Measurements from ENCODE around the gene OR13C3. TPM values are rescaled to one million over a fixed set of nuclear protein-coding genes. Genes with fewer than 3 reads are reported as not detected.
"Not testable (repeated sequence)": the region's sequence is repeated elsewhere in the genome, so short reads cannot be mapped to it uniquely, and the experiment has no call there.

OR13C3 gene
- total RNA-seq, 2 experiments from 2014 or later = not detected

GRCh38 chr9:104520241-104520640 lies 16.4 kb downstream of the OR13C3 start:
- H3K4me1 Mint-ChIP-seq (ENCODE audit: low read depth); POLR2A ChIA-PET; CTCF ChIA-PET; H3K4me3 Mint-ChIP-seq; H3K9me3 Mint-ChIP-seq (ENCODE audit: insufficient read depth); H3K27me3 Mint-ChIP-seq (ENCODE audit: low read depth); ATAC-seq; DNase-seq; H3K36me3 Mint-ChIP-seq (ENCODE audit: low read depth); H3K27ac Mint-ChIP-seq: not testable (repeated sequence)

GRCh38 chr9:104514901-104515300 lies 21.8 kb downstream of the OR13C3 start:
- no peak overlapping the region for H3K27ac Mint-ChIP-seq
- no peaks in the 10 kb centered on the region for H3K9me3 Mint-ChIP-seq (ENCODE audit: insufficient read depth)
- H3K27me3 Mint-ChIP-seq (ENCODE audit: low read depth) = no peaks in the 10 kb centered on the region
- no peaks in the 10 kb centered on the region for H3K4me1 Mint-ChIP-seq (ENCODE audit: low read depth)
- POLR2A ChIA-PET = no interaction called here
- DNase-seq = no peak
- H3K36me3 Mint-ChIP-seq (ENCODE audit: low read depth) = no peaks in the 10 kb centered on the region
- CTCF ChIA-PET = no interaction called here
- no peak for ATAC-seq
- no peak overlapping the region for H3K4me3 Mint-ChIP-seq

- no peak overlapping the region for H3K4me3 Mint-ChIP-seq
- DNase-seq (no peak), ATAC-seq (no peak)
- ChIA-PET POLR2A (no interaction called here), CTCF (no interaction called here)
- no peaks in the 10 kb centered on the region for H3K4me1 Mint-ChIP-seq (ENCODE audit: low read depth)
- H3K27me3 Mint-ChIP-seq (ENCODE audit: low read depth) = no peaks in the 10 kb centered on the region
- H3K9me3 Mint-ChIP-seq (ENCODE audit: insufficient read depth) = no peaks in the 10 kb centered on the region
- no peak overlapping the region for H3K27ac Mint-ChIP-seq
- no peaks in the 10 kb centered on the region for H3K36me3 Mint-ChIP-seq (ENCODE audit: low read depth)
These were observed 30.1 kb downstream of the OR13C3 start for GRCh38 chr9:104506565-104506964.

- Mint-ChIP-seq H3K4me1 (ENCODE audit: low read depth) (no peaks in the 10 kb centered on the region), H3K36me3 (ENCODE audit: low read depth) (no peaks in the 10 kb centered on the region), H3K27me3 (ENCODE audit: low read depth) (no peaks in the 10 kb centered on the region), H3K27ac (no peak within 1 kb of the TSS), H3K9me3 (ENCODE audit: insufficient read depth) (no peaks in the 10 kb centered on the region), H3K4me3 (no peak within 1 kb of the TSS)
- ATAC-seq = no peak
- ChIA-PET POLR2A (no interaction called here), CTCF (no interaction called here)
- DNase-seq = no peak
These were observed 32.7 kb downstream of the OR13C3 start, which contains the start of gene OR13F1 for GRCh38 chr9:104503963-104504362. OR13F1 (plus strand) TSS chr9:104504263; CDS start chr9:104504263, 0 bp downstream.

- no peak for DNase-seq
- CTCF ChIA-PET = no interaction called here
- Mint-ChIP-seq H3K27ac (no peak overlapping the region), H3K4me3 (no peak overlapping the region), H3K36me3 (ENCODE audit: low read depth) (no peaks in the 10 kb centered on the region), H3K9me3 (ENCODE audit: insufficient read depth) (no peaks in the 10 kb centered on the region), H3K27me3 (ENCODE audit: low read depth) (no peaks in the 10 kb centered on the region), H3K4me1 (ENCODE audit: low read depth) (no peaks in the 10 kb centered on the region)
- no peak for ATAC-seq
- POLR2A ChIA-PET = no interaction called here
These were observed 33.2 kb downstream of the OR13C3 start for GRCh38 chr9:104503440-104503839.

- H3K36me3 Mint-ChIP-seq (ENCODE audit: low read depth) = no peaks in the 10 kb centered on the region
- no peak for DNase-seq
- ChIA-PET CTCF (no interaction called here), POLR2A (no interaction called here)
- no peak for ATAC-seq
- no peak overlapping the region for H3K27ac Mint-ChIP-seq
- no peaks in the 10 kb centered on the region for H3K9me3 Mint-ChIP-seq (ENCODE audit: insufficient read depth)
- no peaks in the 10 kb centered on the region for H3K4me1 Mint-ChIP-seq (ENCODE audit: low read depth)
- no peaks in the 10 kb centered on the region for H3K27me3 Mint-ChIP-seq (ENCODE audit: low read depth)
- H3K4me3 Mint-ChIP-seq = no peak overlapping the region
These were observed 41.8 kb downstream of the OR13C3 start for GRCh38 chr9:104494808-104495207.

Other genes with a start within 250 kb of the OR13C3 start
- not detected for gene OR13F1, start 32.6 kb downstream of the OR13C3 start, total RNA-seq
- gene OR13C4, start 9.6 kb downstream of the OR13C3 start, total RNA-seq = not detected
- gene OR13C8, start 32.3 kb upstream of the OR13C3 start, total RNA-seq = not detected
- not detected for gene OR13C5, start 62.6 kb upstream of the OR13C3 start, total RNA-seq
- gene OR13C2, start 68.8 kb upstream of the OR13C3 start, total RNA-seq = not detected
- gene OR13C9, start 81.3 kb upstream of the OR13C3 start, total RNA-seq = not detected
- not detected for gene OR13D1, start 157.7 kb upstream of the OR13C3 start, total RNA-seq
- 10 to 100 TPM; 24.1 to 24.6 TPM for gene NIPSNAP3A, start 210.8 kb upstream of the OR13C3 start, total RNA-seq
- under 1 TPM; 0.16 to 0.63 TPM for gene NIPSNAP3B, start 227.3 kb upstream of the OR13C3 start, total RNA-seq

All from activated CD8-positive, alpha-beta T cell treated with anti-CD3 and anti-CD28 coated beads, Interleukin-2, amount 10 ng/mL, durations not matched to agents 7 days and 5 days (primary cell).